ENCODE results near the gene SLC27A2. TPM values are rescaled to one million over a fixed set of nuclear protein-coding genes. Genes with fewer than 3 reads are reported as not detected.

SLC27A2 gene
- total RNA-seq, 4 donors from 2014 or later: 0.29 to 0.69 (median 0.46) TPM; not detected in 1

DNA sequence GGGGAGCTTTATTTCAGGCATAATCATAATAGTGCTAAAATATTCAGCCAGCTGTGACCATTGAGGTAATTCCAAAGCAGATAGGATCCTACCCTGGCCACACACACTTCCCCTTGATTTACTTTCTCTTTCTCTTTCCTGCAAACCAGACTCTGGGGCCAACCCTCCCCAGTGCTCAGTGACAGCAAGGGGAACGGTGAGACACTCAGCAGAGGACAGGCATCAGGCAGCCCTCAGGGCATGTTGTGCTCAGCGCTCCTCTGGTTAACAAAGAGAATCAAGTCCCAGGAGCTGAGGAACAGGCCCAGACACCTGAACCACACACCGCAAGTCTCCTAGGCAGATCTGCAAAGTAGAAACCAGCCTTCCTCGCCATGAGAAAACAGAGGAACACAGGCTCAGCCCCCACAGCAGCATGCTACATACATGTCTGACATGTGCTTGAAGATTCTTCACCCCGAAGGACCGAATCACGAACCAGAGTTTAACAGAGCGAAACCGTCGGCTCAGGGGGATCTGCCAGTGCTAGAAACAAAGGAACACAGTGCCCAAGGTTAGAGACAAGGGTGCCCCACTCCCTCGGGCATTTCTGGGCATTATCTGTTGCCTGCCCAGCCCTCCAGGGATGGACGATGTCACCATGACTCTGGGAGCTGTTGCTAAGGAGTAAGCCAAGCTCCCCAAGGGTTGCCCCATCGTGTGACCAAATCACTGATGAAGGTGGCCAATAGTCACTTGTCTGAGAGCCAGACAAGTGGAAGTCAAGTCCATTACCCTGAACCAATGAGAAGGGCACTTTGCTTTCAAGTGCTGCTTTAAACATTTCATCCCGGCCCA is 66.0 kb downstream of the SLC27A2 start:
- Histone ChIP-seq H3K4me3 (no peak overlapping the region), H3K9me3 (no peaks in the 10 kb centered on the region), H3K4me1 (no peaks in the 10 kb centered on the region), H3K36me3 (no peaks in the 10 kb centered on the region), H3K27me3 (no peaks in the 10 kb centered on the region), H3K27ac (no peak overlapping the region)
- peak in 1 of 2 donors; percentile 30 for ATAC-seq
- in situ Hi-C loops (cut with MboI; ENCODE audit: low sequenced_read_pairs in 4 of 4) (no loop called here), intact Hi-C loops (cut with DNase I; ENCODE audit: low total_unique reads) (no loop called here)
- DNase-seq: no peak
- no peak for TF ChIP-seq CTCF (IDR thresholded peaks at IDR 0.05 in 4 of 5, conservative IDR thresholded peaks at IDR 0.05 in 1 of 5)
- TF ChIP-seq POLR2A (IDR thresholded peaks at IDR 0.05): no peak

DNA sequence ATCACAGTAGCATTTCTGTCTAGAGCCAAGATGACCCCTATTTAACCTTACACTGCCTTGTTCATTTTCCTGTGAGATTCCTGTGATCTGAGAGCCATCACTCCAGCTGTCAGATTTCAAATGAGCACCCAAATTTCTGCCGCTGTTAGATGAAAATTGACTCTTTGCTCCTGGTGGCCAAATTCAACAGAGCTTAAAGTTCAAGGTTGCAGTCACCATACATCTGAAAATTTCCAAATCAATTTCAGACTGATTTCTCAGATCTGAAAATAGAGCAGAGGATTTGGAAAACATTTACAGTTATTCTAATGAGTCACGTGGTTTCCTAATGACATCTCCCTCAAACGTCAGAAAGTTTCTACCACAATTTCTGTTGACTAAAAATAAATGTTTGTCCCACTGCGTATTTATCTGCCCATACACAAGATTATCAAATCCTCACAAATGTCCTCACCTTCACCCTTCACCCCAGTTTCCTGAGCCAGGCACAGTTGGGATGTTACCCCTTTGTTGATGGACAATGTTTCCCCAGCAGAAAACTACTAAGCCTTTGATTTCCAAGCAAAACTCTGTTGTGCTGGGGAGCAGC is 67.1 kb downstream of the SLC27A2 start:
- TF ChIP-seq POLR2A (IDR thresholded peaks at IDR 0.05): no peak
- no peak for TF ChIP-seq CTCF (IDR thresholded peaks at IDR 0.05 in 4 of 5, conservative IDR thresholded peaks at IDR 0.05 in 1 of 5)
- H3K36me3 ChIP-seq: no peaks in the 10 kb centered on the region
- no peaks in the 10 kb centered on the region for H3K9me3 ChIP-seq
- DNase-seq (no peak), ATAC-seq (no peak)
- no peak overlapping the region for H3K4me3 ChIP-seq
- in situ Hi-C loops (cut with MboI; ENCODE audit: low sequenced_read_pairs in 4 of 4) (no loop called here), intact Hi-C loops (cut with DNase I; ENCODE audit: low total_unique reads) (no loop called here)
- no peak overlapping the region for H3K27ac ChIP-seq
- no peaks in the 10 kb centered on the region for H3K4me1 ChIP-seq
- no peaks in the 10 kb centered on the region for H3K27me3 ChIP-seq

GRCh38 chr15:50249704-50250103 is 67.7 kb downstream of the SLC27A2 start:
- in situ Hi-C loops (cut with MboI; ENCODE audit: low sequenced_read_pairs in 4 of 4) (no loop called here), intact Hi-C loops (cut with DNase I; ENCODE audit: low total_unique reads) (no loop called here)
- no peak for DNase-seq
- no peaks in the 10 kb centered on the region for H3K36me3 ChIP-seq
- H3K4me3 ChIP-seq: no peak overlapping the region
- no peak for TF ChIP-seq POLR2A (IDR thresholded peaks at IDR 0.05)
- no peak for TF ChIP-seq CTCF (IDR thresholded peaks at IDR 0.05 in 4 of 5, conservative IDR thresholded peaks at IDR 0.05 in 1 of 5)
- H3K27ac ChIP-seq: no peak overlapping the region
- H3K27me3 ChIP-seq: no peaks in the 10 kb centered on the region
- no peaks in the 10 kb centered on the region for H3K9me3 ChIP-seq
- no peak for ATAC-seq
- H3K4me1 ChIP-seq: no peaks in the 10 kb centered on the region

DNA sequence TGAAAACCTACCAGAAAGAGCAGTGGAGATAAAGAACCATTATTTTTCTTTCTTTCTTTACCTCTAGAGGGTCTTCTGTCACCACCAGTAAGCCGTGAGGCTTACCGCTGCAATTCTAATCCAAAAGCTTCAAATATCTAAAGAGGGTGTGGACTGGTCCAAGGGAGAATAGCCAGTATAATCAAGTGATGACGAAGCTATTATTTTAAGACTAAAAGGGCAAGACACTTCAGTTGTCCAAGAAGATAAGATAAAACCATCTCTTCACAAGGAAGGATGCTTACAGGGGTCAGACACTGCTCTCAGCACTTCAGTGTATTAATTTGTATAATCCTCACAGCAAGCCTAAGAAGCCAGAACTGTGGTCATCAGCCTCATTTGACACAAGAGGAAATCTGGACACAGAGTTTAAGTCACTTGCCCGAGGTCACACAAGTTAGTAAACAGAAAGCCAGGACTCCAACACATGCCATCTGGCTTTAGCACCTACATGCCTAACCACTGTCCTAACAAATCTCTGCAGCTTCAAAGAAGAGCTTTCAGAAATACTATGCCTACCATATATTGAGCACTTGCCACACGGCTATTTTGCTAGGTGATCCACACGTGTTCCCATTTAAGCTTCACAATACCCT is 68.9 kb downstream of the SLC27A2 start:
- no peak for ATAC-seq

More for the DNA sequence above, 68.9 kb downstream of the SLC27A2 start:
- Histone ChIP-seq H3K9me3 (no peaks in the 10 kb centered on the region), H3K27ac (no peak overlapping the region), H3K4me1 (no peaks in the 10 kb centered on the region), H3K36me3 (no peaks in the 10 kb centered on the region), H3K27me3 (no peaks in the 10 kb centered on the region), H3K4me3 (no peak overlapping the region)
- DNase-seq: no peak
- TF ChIP-seq CTCF (IDR thresholded peaks at IDR 0.05 in 4 of 5, conservative IDR thresholded peaks at IDR 0.05 in 1 of 5): no peak
- no peak for TF ChIP-seq POLR2A (IDR thresholded peaks at IDR 0.05)
- intact Hi-C loops (cut with DNase I; ENCODE audit: low total_unique reads) (no loop called here), in situ Hi-C loops (cut with MboI; ENCODE audit: low sequenced_read_pairs in 4 of 4) (no loop called here)
